Occipital lobe (tissue), 2 donors: ENCODE results near the gene FAM241A. TPM values are rescaled to one million over a fixed set of nuclear protein-coding genes. Genes with fewer than 3 reads are reported as not detected.
"Not testable (repeated sequence)": the region's sequence is repeated elsewhere in the genome, so short reads cannot be mapped to it uniquely, and the experiment has no call there.

Experiments
- DNase-seq: peaks from one replicate; lab custom pipeline; 2025; lab: John Stamatoyannopoulos, UW
- total RNA-seq: library from RNA; depleted of rRNA; stranded (reverse); fragments of >200 nt; gene quantifications from one replicate; pipeline ENCODE4 v1.2.3, GENCODE V29; 2014

Gene FAM241A
- total RNA-seq, 1 donor from 2014 or later, result 10.6 TPM

GRCh38 chr4:112173593-112174558 is 28.6 kb downstream of the FAM241A start:
- DNase-seq, result no peak

GRCh38 chr4:112175840-112176239 is 30.6 kb downstream of the FAM241A start:
- no peak for DNase-seq

- no peak for DNase-seq
These were observed 31.3 kb downstream of the FAM241A start for GRCh38 chr4:112176596-112176995.

GRCh38 chr4:112178741-112179140 is 33.5 kb downstream of the FAM241A start:
- not testable (repeated sequence) for DNase-seq

GRCh38 chr4:112181358-112182000 is 36.2 kb downstream of the FAM241A start:
- DNase-seq, result no peak

- no peak for DNase-seq
These were observed 37.4 kb downstream of the FAM241A start for GRCh38 chr4:112182604-112183003.

GRCh38 chr4:112183252-112183651 is 38.0 kb downstream of the FAM241A start:
- no peak for DNase-seq

- no peak for DNase-seq
These were observed 39.2 kb downstream of the FAM241A start for GRCh38 chr4:112184438-112184837.

- DNase-seq, result no peak
These were observed 40.1 kb downstream of the FAM241A start for GRCh38 chr4:112185334-112185733.

GRCh38 chr4:112185740-112186670 is 40.8 kb downstream of the FAM241A start:
- DNase-seq, result no peak

- no peak for DNase-seq
These were observed 44.5 kb downstream of the FAM241A start for GRCh38 chr4:112189754-112190153.

- no peak for DNase-seq
These were observed 45.4 kb downstream of the FAM241A start for GRCh38 chr4:112190684-112191083.

GRCh38 chr4:112196461-112196860 is 51.2 kb downstream of the FAM241A start:
- DNase-seq, result no peak

GRCh38 chr4:112199041-112199440 is 53.8 kb downstream of the FAM241A start:
- no peak for DNase-seq

- DNase-seq, result no peak
These were observed 56.8 kb downstream of the FAM241A start for GRCh38 chr4:112201915-112202505.

GRCh38 chr4:112203593-112203992 is 58.3 kb downstream of the FAM241A start:
- no peak for DNase-seq

- DNase-seq, result no peak
These were observed 61.2 kb downstream of the FAM241A start for GRCh38 chr4:112206431-112206830.

- DNase-seq, result not testable (repeated sequence)
These were observed 63.2 kb downstream of the FAM241A start for GRCh38 chr4:112208137-112209095.

- DNase-seq, result no peak
These were observed 65.5 kb downstream of the FAM241A start for GRCh38 chr4:112210777-112211176.

- no peak for DNase-seq
These were observed 67.8 kb downstream of the FAM241A start for GRCh38 chr4:112213091-112213490.
